IMR-90 (cell line): ENCODE measurements around the gene SFTA2. TPM values are rescaled to one million over a fixed set of nuclear protein-coding genes. Genes with fewer than 3 reads are reported as not detected.

Experiments
- ATAC-seq: fragments of 200-7000 bp; cut with Tn5 transposase; 2 replicates; pipeline ENCODE4 v1.9.1; 2020; ENCODE audit warnings: low read depth, mild to moderate bottlenecking, moderate library complexity
- BruUV-seq: library from RNA; stranded (reverse); fragments of 400-500 nt; replicated peaks from 2 replicates; lab custom pipeline; 2021; lab: Mats Ljungman, UMichigan
- CTCF ChIA-PET: fragments of 300-600 bp; formaldehyde crosslinking; extraction: SDS; loops from one replicate; lab custom pipeline; 2021; ENCODE audit warnings: antibody characterized with exemption; lab: Yijun Ruan, JAX
- POLR2A ChIA-PET: fragments of 300-600 bp; sonication (Branson Sonifier 250); formaldehyde crosslinking; loops from one replicate; lab custom pipeline; 2022; ENCODE audit warnings: antibody characterized with exemption; ENCODE audit not compliant: unreplicated experiment; lab: Charles Lee
- DNase-seq: peaks from one replicate; pipeline ENCODE4 v3.0.0; 2013
- H2AFZ ChIP-seq: replicated peaks from 2 replicates; pipeline ENCODE3; 2013; ENCODE audit warnings: low read length, mild to moderate bottlenecking; ENCODE audit not compliant: poor library complexity
- H2AK5ac ChIP-seq: 2 replicates; pipeline ENCODE4 v1.6.1; 2013; ENCODE audit warnings: low read depth, low read length, inconsistent platforms
- H2AK9ac ChIP-seq: replicated peaks from 2 replicates; pipeline ENCODE3; 2013; ENCODE audit warnings: mild to moderate bottlenecking, low read depth, low read length, moderate library complexity; ENCODE audit not compliant: poor library complexity
- H2BK120ac ChIP-seq: 2 replicates; pipeline ENCODE4 v1.6.1; 2013; ENCODE audit warnings: low read depth, low read length, inconsistent platforms
- H2BK15ac ChIP-seq: 3 replicates; pipeline ENCODE4 v1.6.1; 2013; ENCODE audit warnings: low read depth, low read length, inconsistent platforms
- H2BK20ac ChIP-seq: 2 replicates; pipeline ENCODE4 v1.6.1; 2013; ENCODE audit warnings: low read depth, mild to moderate bottlenecking, inconsistent platforms, low read length, moderate library complexity
- H2BK5ac ChIP-seq: 2 replicates; pipeline ENCODE4 v1.6.1; 2013; ENCODE audit warnings: mild to moderate bottlenecking, low read depth, low read length, inconsistent platforms; ENCODE audit not compliant: poor library complexity, severe bottlenecking
- H3K14ac ChIP-seq: replicated peaks from 2 replicates; pipeline ENCODE4 v1.6.1; 2013; ENCODE audit warnings: low read depth, low read length, inconsistent platforms
- H3K18ac ChIP-seq: 2 replicates; pipeline ENCODE4 v1.6.1; 2013; ENCODE audit warnings: low read depth, low read length, control low read depth
- H3K23ac ChIP-seq: 2 replicates; pipeline ENCODE4 v1.6.1; 2013; ENCODE audit warnings: low read depth, low read length, inconsistent platforms
- H3K27ac ChIP-seq: 2 replicates; pipeline ENCODE4 v1.5.1; 2013; ENCODE audit warnings: mild to moderate bottlenecking, control low read depth, low read length; ENCODE audit not compliant: insufficient read depth
- H3K27me3 ChIP-seq: 2 replicates; pipeline ENCODE4 v1.6.1; 2013; ENCODE audit warnings: low read length; ENCODE audit not compliant: control insufficient read depth, insufficient read depth
- H3K36me3 ChIP-seq: 2 replicates; pipeline ENCODE4 v1.6.1; 2013; ENCODE audit warnings: low read length, mixed read lengths; ENCODE audit not compliant: control insufficient read depth, insufficient read depth
- H3K4ac ChIP-seq: 2 replicates; pipeline ENCODE4 v1.6.1; 2013; ENCODE audit warnings: low read depth, low read length, inconsistent platforms
- H3K4me1 ChIP-seq: 2 replicates; pipeline ENCODE4 v1.6.1; 2013; ENCODE audit warnings: low read length, mixed read lengths; ENCODE audit not compliant: control insufficient read depth, insufficient read depth
- H3K4me2 ChIP-seq: 2 replicates; pipeline ENCODE4 v1.6.1; 2013; ENCODE audit warnings: low read depth, mild to moderate bottlenecking, control low read depth, low read length, moderate library complexity
- H3K4me3 ChIP-seq: 2 replicates; pipeline ENCODE4 v1.5.1; 2013; ENCODE audit warnings: low read depth, mild to moderate bottlenecking, control low read depth, low read length, moderate library complexity; ENCODE audit not compliant: insufficient read depth
- H3K56ac ChIP-seq: 2 replicates; pipeline ENCODE4 v1.6.1; 2013; ENCODE audit warnings: low read length, inconsistent platforms; ENCODE audit not compliant: insufficient read depth; ENCODE audit errors: extremely low read depth
- H3K79me1 ChIP-seq, 2 experiments: 2 replicates each; pipeline ENCODE4 v1.6.1; 2013; ENCODE audit warnings: low read length in 2 of 2, inconsistent platforms in 1 of 2, low read depth in 1 of 2
- H3K9ac ChIP-seq: 2 replicates; pipeline ENCODE4 v1.6.1; 2013; ENCODE audit warnings: low read depth, low read length, control low read depth
- H3K9me1 ChIP-seq: 2 replicates; pipeline ENCODE4 v1.6.1; 2013; ENCODE audit warnings: low read length, inconsistent platforms; ENCODE audit not compliant: insufficient read depth
- H3K9me3 ChIP-seq: 2 replicates; pipeline ENCODE4 v1.6.1; 2013; ENCODE audit warnings: low read length; ENCODE audit not compliant: control insufficient read depth, insufficient read depth
- H4K20me1 ChIP-seq: 2 replicates; pipeline ENCODE4 v1.6.1; 2013; ENCODE audit warnings: low read length, inconsistent platforms; ENCODE audit not compliant: insufficient read depth
- H4K5ac ChIP-seq: 2 replicates; pipeline ENCODE4 v1.6.1; 2013; ENCODE audit warnings: mild to moderate bottlenecking, low read depth, low read length, control low read depth
- H4K8ac ChIP-seq, 2 experiments: 2 replicates each; pipeline ENCODE4 v1.6.1; 2013; ENCODE audit warnings: low read depth in 2 of 2, low read length in 2 of 2, control low read depth in 1 of 2, inconsistent platforms in 1 of 2
- H4K91ac ChIP-seq: 2 replicates; pipeline ENCODE4 v1.6.1; 2013; ENCODE audit warnings: low read depth, low read length, inconsistent platforms; ENCODE audit not compliant: insufficient read depth
- BHLHE40 ChIP-seq: fragments of 150-350 bp; IDR thresholded peaks from 2 replicates; pipeline ENCODE4 v1.6.1; 2016; ENCODE audit warnings: mild to moderate bottlenecking, low read depth, low read length
- CEBPB ChIP-seq: IDR thresholded peaks from 2 replicates; pipeline ENCODE4 v1.6.1; 2012; ENCODE audit warnings: low read depth, low read length, improper control_type of control experiment
- CHD1 ChIP-seq: IDR thresholded peaks from 2 replicates; pipeline ENCODE4 v1.6.1; 2012; ENCODE audit warnings: low read depth, low read length, improper control_type of control experiment
- CTCF ChIP-seq: conservative IDR thresholded peaks from 2 replicates; pipeline ENCODE4 v1.5.1; 2012; ENCODE audit warnings: mild to moderate bottlenecking, low read depth, low read length, improper control_type of control experiment
- ELK1 ChIP-seq: fragments of 150-350 bp; IDR thresholded peaks from 2 replicates; pipeline ENCODE4 v1.6.1; 2016; ENCODE audit warnings: low read depth, mild to moderate bottlenecking, low read length, moderate library complexity, borderline replicate concordance
- FOS ChIP-seq: fragments of 150-350 bp; IDR thresholded peaks from 2 replicates; pipeline ENCODE4 v1.6.1; 2016; ENCODE audit warnings: low read depth, low read length
- MAFK ChIP-seq: IDR thresholded peaks from 2 replicates; pipeline ENCODE4 v1.6.1; 2012; ENCODE audit warnings: low read depth, low read length, improper control_type of control experiment
- NFE2L2 ChIP-seq: fragments of 150-350 bp; IDR thresholded peaks from 2 replicates; pipeline ENCODE4 v1.6.1; 2016; ENCODE audit warnings: low read depth, mild to moderate bottlenecking, low read length
- RAD21 ChIP-seq: IDR thresholded peaks from 2 replicates; pipeline ENCODE4 v1.6.1; 2012; ENCODE audit warnings: low read length, improper control_type of control experiment
- RCOR1 ChIP-seq: IDR thresholded peaks from 2 replicates; pipeline ENCODE4 v1.6.1; 2012; ENCODE audit warnings: mild to moderate bottlenecking, low read length, improper control_type of control experiment; ENCODE audit not compliant: insufficient replicate concordance
- RFX5 ChIP-seq: IDR thresholded peaks from 2 replicates; pipeline ENCODE4 v1.8.0; 2012; ENCODE audit warnings: low read depth, mild to moderate bottlenecking, low read length, moderate library complexity
- USF2 ChIP-seq: fragments of 150-350 bp; IDR thresholded peaks from 2 replicates; pipeline ENCODE4 v1.6.1; 2017; ENCODE audit warnings: mild to moderate bottlenecking, antibody characterized with exemption, low read length, low read depth
- WGBS, 2 experiments: methylation state at CpG; one replicate each; pipeline versions ENCODE4 v1.1.5 to v1.1.7; 2013; ENCODE audit warnings: missing lambda C conversion rate in 2 of 2; ENCODE audit not compliant: insufficient read length in 1 of 2; ENCODE audit errors: extremely low coverage in 2 of 2; 5-methylcytosine and 5-hydroxymethylcytosine counted together
- dilution Hi-C: fragments of 300-500 bp; cut with HindIII; formaldehyde crosslinking; loops from one replicate; pipeline ENCODE4 v1.14.3; 2018; ENCODE audit warnings: low sequenced_read_pairs; ENCODE audit not compliant: unreplicated experiment
- in situ Hi-C: fragments of 300-500 bp; cut with MboI; formaldehyde crosslinking; loops from 3 replicates; pipeline ENCODE4 v1.14.3; 2019; ENCODE audit warnings: low sequenced_read_pairs, inconsistent platforms, mixed read lengths
- intact Hi-C: fragments of 100-400 bp; cut with micrococcal nuclease; formaldehyde crosslinking; loops from 2 replicates; pipeline ENCODE4 v1.10.0; 2022
- polyA plus RNA-seq, 3 experiments: library from polyadenylated mRNA; depleted of rRNA; stranded (reverse); fragments of >200 nt; gene quantifications; 2 replicates each; pipeline ENCODE4 v1.2.3, GENCODE V29; 2012; ENCODE audit warnings: low replicate concordance in 1 of 3
- total RNA-seq: library from RNA; depleted of rRNA; stranded (reverse); fragments of >200 nt; gene quantifications from 2 replicates; pipeline ENCODE4 v1.2.3, GENCODE V29; 2012

Gene SFTA2
- total and polyA plus RNA-seq, 2 of the 4 experiments (the other 2 are of a cell fraction) = not detected

DNA sequence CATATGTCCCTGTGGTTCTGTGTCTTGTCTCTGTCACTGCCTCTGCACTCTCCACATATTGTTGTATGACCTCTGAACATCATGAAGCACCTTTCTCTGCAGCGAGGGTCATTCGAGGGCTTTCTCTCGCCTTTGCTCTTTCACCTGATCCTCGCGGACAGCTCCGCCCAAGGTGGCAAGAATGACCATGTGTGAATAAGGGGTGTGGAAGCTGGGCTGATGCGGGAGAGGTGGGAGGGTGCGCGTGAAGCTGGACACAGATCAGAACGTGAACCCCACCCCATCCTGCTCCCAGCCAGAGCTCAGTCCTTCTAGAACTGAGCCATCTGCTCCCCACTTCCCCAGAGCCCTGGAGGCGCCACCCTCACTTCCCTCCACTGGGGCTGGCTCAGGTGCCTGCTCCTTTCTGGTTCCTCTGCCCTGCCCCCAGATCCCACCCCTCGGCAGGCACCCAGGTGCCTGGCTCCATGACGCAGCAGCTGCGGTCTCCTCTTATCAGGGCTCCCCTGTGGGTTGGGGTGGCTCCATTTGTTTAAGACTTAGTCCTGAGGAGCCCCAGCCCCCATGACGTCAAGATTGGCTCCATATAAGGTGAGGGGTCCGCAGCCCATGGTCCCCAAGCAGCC lies 8.5 kb upstream of the SFTA2 start, which contains the start of gene MUCL3:
TSS of gene MUCL3 (plus strand) at position 613 of the 626 bp plus-strand sequence. CDS start 27 bp downstream, outside the sequence.
- H2BK120ac ChIP-seq = no peak within 1 kb of the TSS
- H3K14ac ChIP-seq = no peak within 1 kb of the TSS
- H3K27me3 ChIP-seq = peaks cover 56% of the 10 kb centered on the region
- H3K9ac ChIP-seq = no peak within 1 kb of the TSS
- no peak within 1 kb of the TSS for H2AFZ ChIP-seq
- no peak within 1 kb of the TSS for H3K4me3 ChIP-seq
- in situ Hi-C loops = no loop called here
- no peak for TF ChIP-seq FOS
- no peak for TF ChIP-seq ELK1
- TF ChIP-seq MAFK = no peak
- no peak for TF ChIP-seq RFX5
- TF ChIP-seq CTCF = no peak
- no peak for TF ChIP-seq USF2
- no peak for TF ChIP-seq CHD1
- no peak for TF ChIP-seq RCOR1
- TF ChIP-seq NFE2L2 = no peak
- no peak for TF ChIP-seq CEBPB
- no peak for TF ChIP-seq BHLHE40
- no peak for TF ChIP-seq RAD21
- H3K27ac ChIP-seq = no peak within 1 kb of the TSS
- no peak within 1 kb of the TSS; the same call in 2 of the 3 replicates for H2BK15ac ChIP-seq
- H4K91ac ChIP-seq = no peak within 1 kb of the TSS
- no peaks in the 10 kb centered on the region for H3K79me1 ChIP-seq
- H3K4ac ChIP-seq = no peak within 1 kb of the TSS
- no peaks in the 10 kb centered on the region for H4K20me1 ChIP-seq
- H4K5ac ChIP-seq = no peak within 1 kb of the TSS
- H3K23ac ChIP-seq = no peak within 1 kb of the TSS
- no peak for ATAC-seq
- no TSS peak for BruUV-seq
- no peaks in the 10 kb centered on the region for H3K9me3 ChIP-seq
- peaks cover 1% of the 10 kb centered on the region; the same call in 1 of the 2 replicates for H3K4me1 ChIP-seq
- H3K18ac ChIP-seq = no peak within 1 kb of the TSS
- no peak within 1 kb of the TSS for H3K4me2 ChIP-seq
- DNase-seq = no peak
- intact Hi-C loops = no loop called here
- H3K36me3 ChIP-seq = no peaks in the 10 kb centered on the region
- H2AK5ac ChIP-seq = peak within 1 kb of the TSS; percentile 13; the same call in 1 of the 2 replicates
- ChIA-PET CTCF (interaction anchor here (0.7 kb wide), 1 partner anchor 130 kb away, joined by 3 read pairs; no protein-coding TSS in a partner anchor), POLR2A (no interaction called here)
- no peak within 1 kb of the TSS for H2BK20ac ChIP-seq
- WGBS, 2 experiments = 40% methylated on average over 1 of the region's 16 CpGs; no CpG with 5 or more reads in 1 of the 2 experiments
- no peak within 1 kb of the TSS for H3K56ac ChIP-seq
- dilution Hi-C loops = no loop called here
- no peak within 1 kb of the TSS for H4K8ac ChIP-seq
- H3K9me1 ChIP-seq = peaks cover 10% of the 10 kb centered on the region
- H2AK9ac ChIP-seq = no peak within 1 kb of the TSS
- no peak within 1 kb of the TSS for H2BK5ac ChIP-seq
